ENCODE data around the gene MRPL44.

The MRPL44 gene

GRCh38 chr2:223925106-223925505, 32.2 kb upstream of the MRPL44 start:
- no peaks in the 10 kb centered on the region for H3K9me3 ChIP-seq
- no peaks in the 10 kb centered on the region for H3K27me3 ChIP-seq
- H3K4me1 ChIP-seq: no peaks in the 10 kb centered on the region; the same call in 1 of the 2 replicates
- DNase-seq: no peak
- no peak for TF ChIP-seq CTCF (IDR thresholded peaks at IDR 0.05; ENCODE audit: low read depth, low read length)
- no peaks in the 10 kb centered on the region for H3K36me3 ChIP-seq
- H3K4me3 ChIP-seq (ENCODE audit: low read depth, low read length): no peak overlapping the region

DNA sequence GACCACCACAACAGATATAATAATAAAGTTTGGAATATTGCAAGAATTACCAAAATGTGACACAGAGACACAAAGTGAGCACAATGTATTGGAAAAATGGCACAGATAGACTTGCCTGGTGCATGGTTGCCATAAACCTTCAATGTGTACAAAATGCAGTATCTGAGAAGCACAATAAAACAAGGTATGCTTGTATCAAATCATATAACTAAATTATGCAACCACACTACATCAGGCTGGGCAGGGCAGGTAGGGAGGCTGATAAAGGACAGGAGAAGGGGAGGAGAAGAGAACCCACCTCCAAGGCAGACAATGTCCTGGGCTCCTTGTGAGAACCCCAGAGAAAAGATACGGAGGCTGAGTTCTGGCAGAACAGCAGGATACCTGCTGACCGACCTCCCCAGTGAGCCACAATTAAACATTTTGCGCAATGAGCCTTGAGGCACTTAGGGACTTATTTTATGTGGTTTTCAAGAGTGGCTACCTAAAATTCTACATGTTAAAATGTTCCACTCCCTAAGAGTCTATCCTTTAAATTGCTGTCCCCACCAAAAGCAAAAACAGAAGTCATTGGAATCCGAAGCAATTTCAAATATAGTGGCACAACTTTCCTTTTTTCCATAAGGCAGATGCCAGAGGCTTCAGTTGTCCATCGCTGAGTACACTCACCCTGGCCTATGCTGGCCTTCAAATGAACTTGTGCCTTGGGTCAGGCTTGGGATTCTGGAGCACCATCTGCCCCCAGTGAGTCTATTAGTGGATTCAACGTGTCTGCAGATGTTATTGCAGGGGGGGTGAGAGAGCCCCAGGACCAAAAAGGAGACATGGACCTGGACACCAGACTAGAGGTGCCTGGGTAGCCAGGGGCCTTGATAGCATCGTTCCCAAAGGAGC, 28.9 kb upstream of the MRPL44 start:
- Histone ChIP-seq H3K9me3 (no peaks in the 10 kb centered on the region), H3K27me3 (no peaks in the 10 kb centered on the region), H3K36me3 (no peaks in the 10 kb centered on the region), H3K4me3 (ENCODE audit: low read depth, low read length) (no peak overlapping the region), H3K4me1 (peaks cover 8% of the 10 kb centered on the region)
- TF ChIP-seq CTCF (IDR thresholded peaks at IDR 0.05; ENCODE audit: low read depth, low read length): no peak
- no peak for DNase-seq

DNA sequence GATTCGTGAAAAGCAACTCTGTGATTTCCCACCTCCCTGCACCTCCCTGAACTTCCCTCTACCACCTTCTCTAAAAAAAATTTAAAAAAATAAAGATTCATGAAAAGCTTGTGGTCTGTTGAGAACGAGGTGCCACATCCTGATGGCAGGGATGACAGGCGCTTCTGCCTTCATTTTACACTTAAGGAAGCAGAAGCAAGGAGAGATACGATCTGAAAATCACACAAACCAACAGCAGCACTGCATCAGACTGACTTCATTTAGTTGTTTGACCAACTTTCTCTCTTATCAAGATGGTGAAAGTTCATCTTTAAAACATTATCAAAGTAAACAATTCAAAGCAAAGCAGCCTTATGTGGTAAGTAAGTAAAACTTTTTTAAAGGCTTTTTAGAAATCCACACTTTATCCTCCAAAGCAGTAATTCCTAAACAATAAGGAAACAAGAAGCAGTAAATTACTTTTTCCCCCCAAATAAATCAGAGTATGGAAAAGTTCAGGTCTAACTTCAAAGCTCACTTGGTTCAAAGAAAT, 27.6 kb upstream of the MRPL44 start:
- no peak overlapping the region for H3K4me3 ChIP-seq (ENCODE audit: low read depth, low read length)
- DNase-seq: no peak
- no peaks in the 10 kb centered on the region for H3K27me3 ChIP-seq
- H3K9me3 ChIP-seq: no peaks in the 10 kb centered on the region
- H3K36me3 ChIP-seq: no peaks in the 10 kb centered on the region
- TF ChIP-seq CTCF (IDR thresholded peaks at IDR 0.05; ENCODE audit: low read depth, low read length): no peak
- peaks cover 8% of the 10 kb centered on the region for H3K4me1 ChIP-seq

GRCh38 chr2:223930103-223930976, 26.9 kb upstream of the MRPL44 start:
- no peak for TF ChIP-seq CTCF (IDR thresholded peaks at IDR 0.05; ENCODE audit: low read depth, low read length)
- peak overlapping the region; percentile 2; the same call in 1 of the 2 replicates for H3K4me3 ChIP-seq (ENCODE audit: low read depth, low read length)
- H3K36me3 ChIP-seq: no peaks in the 10 kb centered on the region
- no peaks in the 10 kb centered on the region for H3K9me3 ChIP-seq
- peak; percentile 64 for DNase-seq
- H3K27me3 ChIP-seq: no peaks in the 10 kb centered on the region
- H3K4me1 ChIP-seq: peaks cover 8% of the 10 kb centered on the region

GRCh38 chr2:223932816-223933800, 24.2 kb upstream of the MRPL44 start:
- no peak for DNase-seq
- Histone ChIP-seq H3K36me3 (no peaks in the 10 kb centered on the region), H3K9me3 (no peaks in the 10 kb centered on the region), H3K4me1 (peaks cover 8% of the 10 kb centered on the region), H3K4me3 (ENCODE audit: low read depth, low read length) (no peak overlapping the region), H3K27me3 (no peaks in the 10 kb centered on the region)
- TF ChIP-seq CTCF (IDR thresholded peaks at IDR 0.05; ENCODE audit: low read depth, low read length): no peak

Data from BE2C (cell line).